HepG2 (cell line): ENCODE measurements around the gene KIAA1755. TPM values are rescaled to one million over a fixed set of nuclear protein-coding genes. Genes with fewer than 3 reads are reported as not detected.

ENCODE experiments used
- ATAC-seq: fragments of 200-7000 bp; cut with Tn5 transposase; 3 replicates; pipeline ENCODE4 v1.9.1; 2020; ENCODE audit warnings: mild to moderate bottlenecking, moderate library complexity
- BruUV-seq: library from RNA; stranded (reverse); fragments of 400-500 nt; replicated peaks from 2 replicates; lab custom pipeline; 2021; lab: Mats Ljungman, UMichigan
- CTCF ChIA-PET: fragments of 300-600 bp; formaldehyde crosslinking; extraction: SDS; loops from one replicate; lab custom pipeline; 2021; ENCODE audit warnings: low total read pairs, inconsistent platforms, low intra/inter-chr PET ratio; lab: Yijun Ruan, JAX
- POLR2A ChIA-PET: fragments of 350-600 bp; sonication (Branson Sonifier 250); formaldehyde crosslinking; loops from one replicate; lab custom pipeline; 2020; ENCODE audit warnings: antibody characterized with exemption, inconsistent platforms; lab: Yijun Ruan, JAX
- DNase-seq: peaks from one replicate; pipeline ENCODE4 v3.0.0-alpha.2; 2015; ENCODE audit warnings: low spot score
- FAIRE-seq: peaks from 3 replicates; lab custom pipeline; 2011; peaks lifted over from hg19 to GRCh38; lab: Jason Lieb, UNC
- H2AFZ ChIP-seq: one replicate; pipeline ENCODE4 v1.6.1; 2011; ENCODE audit warnings: low read length, inconsistent platforms
- H3K27ac ChIP-seq: fragments of 300-600 bp; 3 replicates; pipeline ENCODE4 v1.8.0; 2011; ENCODE audit warnings: mixed run types, mild to moderate bottlenecking, mixed read lengths, low read length, inconsistent platforms; ENCODE audit not compliant: insufficient read depth; ENCODE audit errors: extremely low read length
- H3K27me3 ChIP-seq, 2 experiments: fragments of 200-600 bp in 1 of 2; 2 replicates in 1 of 2; 3 replicates in 1 of 2; pipeline versions ENCODE4 v1.6.0 to v1.8.0; 2011; ENCODE audit warnings: low read length in 2 of 2, mild to moderate bottlenecking in 2 of 2, moderate library complexity in 2 of 2, inconsistent platforms in 1 of 2; ENCODE audit not compliant: insufficient read depth in 2 of 2, control insufficient read depth in 1 of 2
- H3K36me3 ChIP-seq, 2 experiments: fragments of 200-600 bp in 1 of 2; replicated peaks in 1 of 2; 2 replicates in 1 of 2; 3 replicates in 1 of 2; pipeline versions ENCODE4 v1.5.1 to v1.8.0; 2011; ENCODE audit warnings: low read length in 2 of 2, inconsistent platforms in 1 of 2; ENCODE audit not compliant: insufficient read depth in 2 of 2, control insufficient read depth in 1 of 2
- H3K4me1 ChIP-seq: 2 replicates; pipeline ENCODE4 v1.5.1; 2012; ENCODE audit warnings: low read length, inconsistent platforms; ENCODE audit not compliant: insufficient read depth
- H3K4me2 ChIP-seq: 2 replicates; pipeline ENCODE4 v1.6.0; 2011; ENCODE audit warnings: low read depth, low read length, inconsistent platforms
- H3K4me3 ChIP-seq, 3 experiments: fragments of 200-600 bp in 1 of 3; sonication (generic), shearing (Covaris generic) in 1 of 3; replicated peaks in 1 of 3; 2 replicates each; pipeline ENCODE4 v1.5.1; 2011 to 2016; ENCODE audit warnings: low read length in 3 of 3, inconsistent platforms in 2 of 3, low read depth in 2 of 3, mild to moderate bottlenecking in 2 of 3, control low read depth in 1 of 3, mixed read lengths in 1 of 3; ENCODE audit not compliant: insufficient read depth in 1 of 3
- H3K79me2 ChIP-seq: one replicate; pipeline ENCODE4 v1.6.1; 2011; ENCODE audit warnings: low read length, inconsistent platforms; ENCODE audit not compliant: insufficient read depth
- H3K9ac ChIP-seq: 2 replicates; pipeline ENCODE4 v1.6.0; 2011; ENCODE audit warnings: mild to moderate bottlenecking, low read depth, low read length, inconsistent platforms; ENCODE audit not compliant: insufficient read depth
- H3K9me3 ChIP-seq: 2 replicates; pipeline ENCODE4 v1.5.1; 2012; ENCODE audit warnings: mild to moderate bottlenecking, low read length
- H4K20me1 ChIP-seq: 2 replicates; pipeline ENCODE4 v1.6.0; 2011; ENCODE audit warnings: inconsistent platforms, mild to moderate bottlenecking, low read length, moderate library complexity; ENCODE audit not compliant: insufficient read depth
- AGO2 ChIP-seq: fragments of 200-400 bp; formaldehyde crosslinking; optimal IDR thresholded peaks from 2 replicates; pipeline ENCODE3; 2017; ENCODE audit warnings: mild to moderate bottlenecking, low read depth, low read length, moderate library complexity
- FIP1L1 ChIP-seq: fragments of 200-400 bp; formaldehyde crosslinking; IDR thresholded peaks from 2 replicates; pipeline ENCODE4 v1.6.1; 2018; ENCODE audit warnings: low read depth, mild to moderate bottlenecking, low read length, moderate library complexity, borderline replicate concordance; ENCODE audit not compliant: insufficient read depth
- HHEX ChIP-seq: IDR thresholded peaks from 2 replicates; pipeline ENCODE4 v1.6.1; 2016; ENCODE audit warnings: control low read depth
- MATR3 ChIP-seq: sonication (generic); formaldehyde crosslinking; IDR thresholded peaks from 2 replicates; pipeline ENCODE4 v1.4.0; 2020; ENCODE audit warnings: missing genetic modification reagents
- U2AF1 ChIP-seq: fragments of 200-400 bp; formaldehyde crosslinking; optimal IDR thresholded peaks from 2 replicates; pipeline ENCODE3; 2017; ENCODE audit warnings: mild to moderate bottlenecking, low read depth, low read length
- ZBTB20 ChIP-seq: sonication (generic); formaldehyde crosslinking; IDR thresholded peaks from 2 replicates; pipeline ENCODE4 v1.8.1; 2023; ENCODE audit warnings: missing genetic modification reagents, low read depth, mild to moderate bottlenecking, borderline replicate concordance
- ZMAT5 ChIP-seq: sonication (generic); formaldehyde crosslinking; IDR thresholded peaks from 2 replicates; pipeline ENCODE4 v1.5.0; 2020; ENCODE audit warnings: mild to moderate bottlenecking, low read depth, missing genetic modification reagents, borderline replicate concordance
- ZNF274 ChIP-seq: sonication (generic); formaldehyde crosslinking; IDR thresholded peaks from 2 replicates; pipeline ENCODE4 v1.5.1; 2020; ENCODE audit warnings: mild to moderate bottlenecking, missing genetic modification reagents
- ZNF383 ChIP-seq: sonication (generic); formaldehyde crosslinking; IDR thresholded peaks from 2 replicates; pipeline ENCODE4 v1.4.0; 2020; ENCODE audit warnings: missing genetic modification reagents, mild to moderate bottlenecking, borderline replicate concordance
- ZNF558 ChIP-seq: sonication (generic); formaldehyde crosslinking; IDR thresholded peaks from 2 replicates; pipeline ENCODE4 v1.9.0; 2022; ENCODE audit warnings: mild to moderate bottlenecking, missing genetic modification reagents, borderline replicate concordance
- ZNF563 ChIP-seq: sonication (generic); formaldehyde crosslinking; IDR thresholded peaks from 2 replicates; pipeline ENCODE4 v1.8.0; 2022; ENCODE audit warnings: mild to moderate bottlenecking, moderate library complexity, missing genetic modification reagents
- WGBS: methylation state at CpG from one replicate; pipeline ENCODE4 v1.1.6; 2017; ENCODE audit warnings: low lambda C conversion rate; 5-methylcytosine and 5-hydroxymethylcytosine counted together
- in situ Hi-C: cut with HindIII; loops from 2 replicates; pipeline ENCODE4 v1.10.0; 2017; ENCODE audit warnings: low pct_unique_long_range_greater_than_20kb; ENCODE audit not compliant: extremely low pct_ligation_motif_present
- intact Hi-C: fragments of 100-400 bp; cut with micrococcal nuclease; formaldehyde crosslinking; loops from one replicate; pipeline ENCODE4 v1.10.0; 2022; ENCODE audit not compliant: unreplicated experiment
- polyA plus RNA-seq, 8 experiments: library from polyadenylated mRNA; depleted of rRNA in 3 of 8; stranded (reverse) in 7 of 8; unstranded in 1 of 8; fragments of >200 nt; fragmentation: Illumina TruSeq in 4 of 8; extraction: Trizol in 4 of 8; gene quantifications; 2 replicates each; pipeline versions ENCODE4 v1.2.1 to v1.2.3, GENCODE V29; 2011 to 2016; ENCODE audit warnings: low read depth in 4 of 8, missing spikeins in 1 of 8, mixed read lengths in 1 of 8; ENCODE audit not compliant: insufficient read depth in 1 of 8
- total RNA-seq, 5 experiments: library from RNA; depleted of rRNA; stranded (reverse); fragments of >200 nt; fragmentation: Illumina TruSeq; extraction: Trizol; gene quantifications; 2 replicates each; pipeline ENCODE4 v1.2.3, GENCODE V29; 2016; ENCODE audit warnings: low read depth in 1 of 5
- TF ChIP-seq, protein P1 (sequence below): sonication (generic); formaldehyde crosslinking; IDR thresholded peaks from 2 replicates; pipeline ENCODE4; 2020; ENCODE audit warnings: missing genetic modification reagents, mild to moderate bottlenecking, borderline replicate concordance

KIAA1755 gene
- total and polyA plus RNA-seq, 2 of the 13 experiments (the other 11 are each of a cell fraction or from before 2014, with no cell fraction given): 0.04 TPM; not detected in 1

DNA sequence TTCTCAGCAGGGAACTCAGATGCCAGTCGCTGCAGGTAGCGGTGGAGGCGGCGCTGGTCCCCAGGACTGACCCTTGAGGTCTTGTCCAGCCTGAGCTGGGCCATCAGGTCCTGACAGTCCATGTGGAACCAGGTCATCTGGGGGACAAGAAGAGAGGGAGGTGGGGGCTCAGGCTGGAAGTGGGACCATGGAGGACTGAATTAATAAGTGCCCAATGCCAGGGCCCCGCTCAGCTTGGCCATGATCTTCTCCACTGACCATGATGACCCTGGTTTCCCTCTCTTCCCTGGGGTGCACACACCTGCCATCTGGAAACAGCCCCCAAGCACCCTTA is 47.0 kb downstream of the KIAA1755 start:
- H3K4me3 ChIP-seq: no peak overlapping the region
- 88% methylated on average over 5 of the region's 5 CpGs for WGBS
- H4K20me1 ChIP-seq: no peaks in the 10 kb centered on the region
- no peaks in the 10 kb centered on the region for H3K9me3 ChIP-seq
- ChIA-PET POLR2A (no interaction called here), CTCF (no interaction called here)
- H2AFZ ChIP-seq: no peak overlapping the region
- no peak for DNase-seq
- no peaks in the 10 kb centered on the region for H3K79me2 ChIP-seq
- no peak for ATAC-seq
- H3K4me2 ChIP-seq: no peak overlapping the region
- peaks cover 8 to 40% of the 10 kb centered on the region in 2 experiments; a peak in 4 of 5 replicates for H3K27me3 ChIP-seq
- 0 out of 2 replicates have a peak, but pooled peaks cover under 1% of the 10 kb centered on the region for H3K4me1 ChIP-seq
- TF ChIP-seq ZMAT5 (CRISPR knock-in tag) (no peak), MATR3 (no peak)
- in situ Hi-C loops: loop anchor here (25.0 kb wide), 1 partner anchor 651 kb away; no protein-coding TSS in a partner anchor
- no peak overlapping the region for H3K27ac ChIP-seq
- H3K9ac ChIP-seq: no peak overlapping the region
- FAIRE-seq: no peak
- no TSS peak for BruUV-seq
- intact Hi-C loops: no loop called here
- no peaks in the 10 kb centered on the region for H3K36me3 ChIP-seq

DNA sequence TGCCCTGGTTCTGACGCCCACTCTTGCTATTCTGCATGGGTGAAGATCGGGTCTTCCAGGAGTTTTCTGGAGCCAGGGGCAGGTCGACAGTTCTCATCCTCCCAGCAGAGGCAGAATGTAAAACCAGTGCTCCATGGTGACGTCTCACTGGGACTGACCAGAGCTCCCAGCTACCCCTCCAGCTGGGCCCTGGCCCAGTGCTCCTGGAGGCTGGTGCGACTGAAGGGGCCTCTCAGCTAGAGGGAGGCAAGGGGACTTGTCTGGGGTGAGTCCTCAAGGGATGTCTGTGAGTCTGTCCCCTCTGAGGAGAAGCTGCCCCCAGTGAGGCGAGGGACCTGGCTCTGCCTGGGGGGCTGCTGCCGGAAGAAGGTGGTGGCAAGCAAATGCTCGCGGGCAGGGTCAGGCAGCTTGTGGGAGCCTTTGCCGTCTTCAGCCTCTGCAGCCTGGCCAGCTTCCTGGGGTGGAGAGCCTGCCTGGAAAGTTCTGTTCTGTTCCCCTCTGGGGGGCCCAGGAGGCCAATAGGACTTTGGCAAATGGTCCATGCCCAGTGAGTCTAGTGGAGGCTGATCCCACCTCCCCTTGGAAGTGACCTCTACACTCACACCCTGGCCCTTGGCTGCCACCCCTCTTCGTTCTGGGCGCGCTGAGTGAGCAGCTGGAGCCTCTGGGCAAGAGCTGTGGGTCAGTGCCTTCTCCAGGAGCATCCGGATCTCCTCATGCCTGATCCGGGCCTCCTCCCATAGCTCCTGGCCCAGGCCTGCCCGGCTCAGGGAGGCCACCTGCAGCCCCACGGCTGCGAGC is 47.5 kb downstream of the KIAA1755 start:
- BruUV-seq: no TSS peak
- ChIA-PET CTCF (no interaction called here), POLR2A (no interaction called here)
- in situ Hi-C loops (loop anchor here (25.0 kb wide), 1 partner anchor 651 kb away; no protein-coding TSS in a partner anchor), intact Hi-C loops (no loop called here)
- Histone ChIP-seq H3K36me3 (no peaks in the 10 kb centered on the region), H4K20me1 (no peaks in the 10 kb centered on the region), H3K79me2 (no peaks in the 10 kb centered on the region), H3K27ac (no peak overlapping the region), H3K4me3 (no peak overlapping the region), H3K9me3 (no peaks in the 10 kb centered on the region), H3K27me3 (peaks cover 4 to 37% of the 10 kb centered on the region in 2 experiments; a peak in 4 of 5 replicates), H3K4me1 (no peaks in the 10 kb centered on the region), H3K4me2 (no peak overlapping the region), H3K9ac (no peak overlapping the region), H2AFZ (no peak overlapping the region)
- no peak for FAIRE-seq
- 40% methylated on average over 18 of the region's 18 CpGs for WGBS
- ATAC-seq: no peak; the same call in 2 of the 3 replicates
- DNase-seq: no peak
- TF ChIP-seq FIP1L1 (no peak), AGO2 (no peak), HHEX (CRISPR knock-in tag) (no peak), ZNF558 (CRISPR knock-in tag) (0 out of 2 replicates have a peak, but pooled peaks have one; percentile 41), ZBTB20 (CRISPR knock-in tag) (no peak), U2AF1 (no peak), ZNF274 (CRISPR knock-in tag) (peak; percentile 27; the same call in 1 of the 2 replicates), ZNF383 (CRISPR knock-in tag) (no peak), ZNF563 (CRISPR knock-in tag) (no peak)
- TF ChIP-seq, protein P1, sequence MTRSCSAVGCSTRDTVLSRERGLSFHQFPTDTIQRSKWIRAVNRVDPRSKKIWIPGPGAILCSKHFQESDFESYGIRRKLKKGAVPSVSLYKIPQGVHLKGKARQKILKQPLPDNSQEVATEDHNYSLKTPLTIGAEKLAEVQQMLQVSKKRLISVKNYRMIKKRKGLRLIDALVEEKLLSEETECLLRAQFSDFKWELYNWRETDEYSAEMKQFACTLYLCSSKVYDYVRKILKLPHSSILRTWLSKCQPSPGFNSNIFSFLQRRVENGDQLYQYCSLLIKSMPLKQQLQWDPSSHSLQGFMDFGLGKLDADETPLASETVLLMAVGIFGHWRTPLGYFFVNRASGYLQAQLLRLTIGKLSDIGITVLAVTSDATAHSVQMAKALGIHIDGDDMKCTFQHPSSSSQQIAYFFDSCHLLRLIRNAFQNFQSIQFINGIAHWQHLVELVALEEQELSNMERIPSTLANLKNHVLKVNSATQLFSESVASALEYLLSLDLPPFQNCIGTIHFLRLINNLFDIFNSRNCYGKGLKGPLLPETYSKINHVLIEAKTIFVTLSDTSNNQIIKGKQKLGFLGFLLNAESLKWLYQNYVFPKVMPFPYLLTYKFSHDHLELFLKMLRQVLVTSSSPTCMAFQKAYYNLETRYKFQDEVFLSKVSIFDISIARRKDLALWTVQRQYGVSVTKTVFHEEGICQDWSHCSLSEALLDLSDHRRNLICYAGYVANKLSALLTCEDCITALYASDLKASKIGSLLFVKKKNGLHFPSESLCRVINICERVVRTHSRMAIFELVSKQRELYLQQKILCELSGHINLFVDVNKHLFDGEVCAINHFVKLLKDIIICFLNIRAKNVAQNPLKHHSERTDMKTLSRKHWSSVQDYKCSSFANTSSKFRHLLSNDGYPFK: no peak
